CD4-positive, alpha-beta T cell treated with Interleukin-2 at 100 ng/mL for 4 hours (primary cell): Measurements from ENCODE around the gene TMEM43.
A peak's percentile ranks its signal among the peaks of the same experiment; 100 is the strongest.

Experiments
- DNase-seq: peaks from one replicate; pipeline ENCODE4 v3.0.0-alpha.2; 2020; ENCODE audit warnings: low spot score

The TMEM43 gene

GRCh38 chr3:14138109-14138877, 13.4 kb downstream of the TMEM43 start:
- DNase-seq = no peak

- no peak for DNase-seq
Observed at GRCh38 chr3:14138878-14139655, 14.2 kb downstream of the TMEM43 start.

GRCh38 chr3:14139771-14140170, 14.9 kb downstream of the TMEM43 start:
- no peak for DNase-seq

GRCh38 chr3:14140668-14141067, 15.8 kb downstream of the TMEM43 start:
- no peak for DNase-seq

GRCh38 chr3:14141144-14141543, 16.3 kb downstream of the TMEM43 start:
- peak; percentile 29 for DNase-seq

- DNase-seq = peak; percentile 47
Observed at GRCh38 chr3:14141602-14142341, 16.9 kb downstream of the TMEM43 start.

GRCh38 chr3:14142567-14143270, 17.9 kb downstream of the TMEM43 start:
- DNase-seq = peak; percentile 85

- no peak for DNase-seq
Observed at GRCh38 chr3:14143271-14144225, 18.7 kb downstream of the TMEM43 start.

GRCh38 chr3:14144423-14145075, 19.7 kb downstream of the TMEM43 start:
- peak; percentile 96 for DNase-seq

- no peak for DNase-seq
Observed at GRCh38 chr3:14145236-14145635, 20.4 kb downstream of the TMEM43 start.

GRCh38 chr3:14145670-14146380, 21.0 kb downstream of the TMEM43 start:
- DNase-seq = no peak

GRCh38 chr3:14146381-14147065, 21.7 kb downstream of the TMEM43 start:
- DNase-seq = no peak

GRCh38 chr3:14147066-14147435, 22.2 kb downstream of the TMEM43 start:
- no peak for DNase-seq

- DNase-seq = no peak
Observed at GRCh38 chr3:14147617-14148016, 22.8 kb downstream of the TMEM43 start.

- no peak for DNase-seq
Observed at GRCh38 chr3:14148041-14148985, 23.5 kb downstream of the TMEM43 start.

GRCh38 chr3:14150078-14150477, 25.2 kb downstream of the TMEM43 start:
- no peak for DNase-seq

- no peak for DNase-seq
Observed at GRCh38 chr3:14150491-14151230, 25.8 kb downstream of the TMEM43 start.
